ENCODE data around the gene NCOA7. TPM values are rescaled to one million over a fixed set of nuclear protein-coding genes. Genes with fewer than 3 reads are reported as not detected.

The NCOA7 gene
- total RNA-seq, 1 experiment from 2014 or later = 14.4 TPM

DNA sequence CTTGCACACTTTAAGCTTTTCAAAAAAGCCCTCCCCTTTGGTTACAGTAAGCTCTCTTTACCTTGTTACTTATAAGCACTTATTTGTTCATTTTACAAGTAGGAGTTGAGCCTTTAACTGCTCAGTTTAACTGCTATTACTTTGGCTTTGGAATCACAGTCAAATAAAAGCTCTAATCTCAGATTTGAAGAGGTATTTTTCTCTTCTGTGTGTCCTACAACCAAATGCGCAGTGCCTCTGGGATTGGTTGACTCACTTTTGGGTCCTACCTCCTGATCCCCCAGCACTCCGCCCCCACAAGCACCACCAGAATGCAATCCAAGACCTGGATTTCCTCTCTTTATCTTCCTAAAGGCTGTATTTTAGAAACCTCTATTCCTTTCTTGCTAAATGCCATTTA, 2.5 kb downstream of the NCOA7 start:
- Mint-ChIP-seq H3K27ac (no peak overlapping the region), H3K9me3 (no peaks in the 10 kb centered on the region), H3K4me1 (peaks cover 34% of the 10 kb centered on the region), H3K27me3 (ENCODE audit: low read depth) (no peaks in the 10 kb centered on the region), H3K36me3 (no peaks in the 10 kb centered on the region), H3K4me3 (peak overlapping the region; percentile 20; the same call in 1 of the 2 replicates)
- no peak for TF ChIP-seq ZNF138 (CRISPR knock-in tag; conservative IDR thresholded peaks at IDR 0.05)
- TF ChIP-seq CDX4 (CRISPR knock-in tag; IDR thresholded peaks at IDR 0.05; ENCODE audit: borderline replicate concordance) = no peak
- TF ChIP-seq, protein P1, sequence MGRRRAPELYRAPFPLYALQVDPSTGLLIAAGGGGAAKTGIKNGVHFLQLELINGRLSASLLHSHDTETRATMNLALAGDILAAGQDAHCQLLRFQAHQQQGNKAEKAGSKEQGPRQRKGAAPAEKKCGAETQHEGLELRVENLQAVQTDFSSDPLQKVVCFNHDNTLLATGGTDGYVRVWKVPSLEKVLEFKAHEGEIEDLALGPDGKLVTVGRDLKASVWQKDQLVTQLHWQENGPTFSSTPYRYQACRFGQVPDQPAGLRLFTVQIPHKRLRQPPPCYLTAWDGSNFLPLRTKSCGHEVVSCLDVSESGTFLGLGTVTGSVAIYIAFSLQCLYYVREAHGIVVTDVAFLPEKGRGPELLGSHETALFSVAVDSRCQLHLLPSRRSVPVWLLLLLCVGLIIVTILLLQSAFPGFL (CRISPR knock-in tag; IDR thresholded peaks at IDR 0.05; ENCODE audit: borderline replicate concordance) = no peak
- no peak for TF ChIP-seq RORB (CRISPR knock-in tag; IDR thresholded peaks at IDR 0.05)
- TF ChIP-seq, protein P2, sequence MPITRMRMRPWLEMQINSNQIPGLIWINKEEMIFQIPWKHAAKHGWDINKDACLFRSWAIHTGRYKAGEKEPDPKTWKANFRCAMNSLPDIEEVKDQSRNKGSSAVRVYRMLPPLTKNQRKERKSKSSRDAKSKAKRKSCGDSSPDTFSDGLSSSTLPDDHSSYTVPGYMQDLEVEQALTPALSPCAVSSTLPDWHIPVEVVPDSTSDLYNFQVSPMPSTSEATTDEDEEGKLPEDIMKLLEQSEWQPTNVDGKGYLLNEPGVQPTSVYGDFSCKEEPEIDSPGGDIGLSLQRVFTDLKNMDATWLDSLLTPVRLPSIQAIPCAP (CRISPR knock-in tag; IDR thresholded peaks at IDR 0.05) = no peak
- TF ChIP-seq, protein P3, sequence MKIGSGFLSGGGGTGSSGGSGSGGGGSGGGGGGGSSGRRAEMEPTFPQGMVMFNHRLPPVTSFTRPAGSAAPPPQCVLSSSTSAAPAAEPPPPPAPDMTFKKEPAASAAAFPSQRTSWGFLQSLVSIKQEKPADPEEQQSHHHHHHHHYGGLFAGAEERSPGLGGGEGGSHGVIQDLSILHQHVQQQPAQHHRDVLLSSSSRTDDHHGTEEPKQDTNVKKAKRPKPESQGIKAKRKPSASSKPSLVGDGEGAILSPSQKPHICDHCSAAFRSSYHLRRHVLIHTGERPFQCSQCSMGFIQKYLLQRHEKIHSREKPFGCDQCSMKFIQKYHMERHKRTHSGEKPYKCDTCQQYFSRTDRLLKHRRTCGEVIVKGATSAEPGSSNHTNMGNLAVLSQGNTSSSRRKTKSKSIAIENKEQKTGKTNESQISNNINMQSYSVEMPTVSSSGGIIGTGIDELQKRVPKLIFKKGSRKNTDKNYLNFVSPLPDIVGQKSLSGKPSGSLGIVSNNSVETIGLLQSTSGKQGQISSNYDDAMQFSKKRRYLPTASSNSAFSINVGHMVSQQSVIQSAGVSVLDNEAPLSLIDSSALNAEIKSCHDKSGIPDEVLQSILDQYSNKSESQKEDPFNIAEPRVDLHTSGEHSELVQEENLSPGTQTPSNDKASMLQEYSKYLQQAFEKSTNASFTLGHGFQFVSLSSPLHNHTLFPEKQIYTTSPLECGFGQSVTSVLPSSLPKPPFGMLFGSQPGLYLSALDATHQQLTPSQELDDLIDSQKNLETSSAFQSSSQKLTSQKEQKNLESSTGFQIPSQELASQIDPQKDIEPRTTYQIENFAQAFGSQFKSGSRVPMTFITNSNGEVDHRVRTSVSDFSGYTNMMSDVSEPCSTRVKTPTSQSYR (CRISPR knock-in tag; IDR thresholded peaks at IDR 0.05) = no peak
- no peak for TF ChIP-seq HMGA2 (CRISPR knock-in tag; IDR thresholded peaks at IDR 0.05)
- TF ChIP-seq TP53 (CRISPR knock-in tag; IDR thresholded peaks at IDR 0.05) = no peak
- TF ChIP-seq ZNF671 (CRISPR knock-in tag; IDR thresholded peaks at IDR 0.05) = no peak
- TF ChIP-seq, protein P4, sequence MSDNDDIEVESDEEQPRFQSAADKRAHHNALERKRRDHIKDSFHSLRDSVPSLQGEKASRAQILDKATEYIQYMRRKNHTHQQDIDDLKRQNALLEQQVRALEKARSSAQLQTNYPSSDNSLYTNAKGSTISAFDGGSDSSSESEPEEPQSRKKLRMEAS (CRISPR knock-in tag; IDR thresholded peaks at IDR 0.05) = no peak
- TF ChIP-seq RELA (CRISPR knock-in tag; IDR thresholded peaks at IDR 0.05; ENCODE audit: borderline replicate concordance) = no peak
- no peak for TF ChIP-seq NR2C2 (CRISPR knock-in tag; IDR thresholded peaks at IDR 0.05)
- TF ChIP-seq, protein P5, sequence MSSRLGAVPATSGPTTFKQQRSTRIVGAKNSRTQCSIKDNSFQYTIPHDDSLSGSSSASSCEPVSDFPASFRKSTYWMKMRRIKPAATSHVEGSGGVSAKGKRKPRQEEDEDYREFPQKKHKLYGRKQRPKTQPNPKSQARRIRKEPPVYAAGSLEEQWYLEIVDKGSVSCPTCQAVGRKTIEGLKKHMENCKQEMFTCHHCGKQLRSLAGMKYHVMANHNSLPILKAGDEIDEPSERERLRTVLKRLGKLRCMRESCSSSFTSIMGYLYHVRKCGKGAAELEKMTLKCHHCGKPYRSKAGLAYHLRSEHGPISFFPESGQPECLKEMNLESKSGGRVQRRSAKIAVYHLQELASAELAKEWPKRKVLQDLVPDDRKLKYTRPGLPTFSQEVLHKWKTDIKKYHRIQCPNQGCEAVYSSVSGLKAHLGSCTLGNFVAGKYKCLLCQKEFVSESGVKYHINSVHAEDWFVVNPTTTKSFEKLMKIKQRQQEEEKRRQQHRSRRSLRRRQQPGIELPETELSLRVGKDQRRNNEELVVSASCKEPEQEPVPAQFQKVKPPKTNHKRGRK (CRISPR knock-in tag; IDR thresholded peaks at IDR 0.05; ENCODE audit: borderline replicate concordance) = no peak
- ATAC-seq (peak; percentile 7; the same call in 1 of the 2 replicates), DNase-seq (ENCODE audit: low spot score) (no peak)
- ChIA-PET POLR2A (no interaction called here), CTCF (interaction anchor here (1.2 kb wide), 1 partner anchor 96 kb away, joined by 3 read pairs; no protein-coding TSS in a partner anchor)

DNA sequence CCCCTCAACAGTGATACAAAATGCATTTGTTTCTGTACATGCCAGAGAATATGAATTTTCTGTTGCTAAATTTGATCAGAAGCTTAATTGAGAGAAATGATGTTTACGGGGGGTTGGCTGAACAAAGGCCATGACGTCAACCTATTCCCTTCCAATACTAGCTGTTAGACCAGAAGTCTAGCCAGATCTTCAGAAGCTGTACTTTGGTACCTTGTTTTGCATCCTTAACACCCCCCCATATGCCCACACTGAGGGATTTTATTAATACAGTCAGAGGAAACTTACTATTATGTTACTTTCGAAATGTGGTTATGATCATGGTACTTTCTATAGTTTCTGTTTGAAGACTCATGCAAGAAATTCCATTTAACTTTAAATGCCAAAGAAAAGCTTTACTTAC, 3.1 kb downstream of the NCOA7 start:
- ChIA-PET POLR2A (no interaction called here), CTCF (interaction anchor here (1.2 kb wide), 1 partner anchor 95 kb away, joined by 3 read pairs; no protein-coding TSS in a partner anchor)
- Mint-ChIP-seq H3K27ac (no peak overlapping the region), H3K9me3 (no peaks in the 10 kb centered on the region), H3K36me3 (no peaks in the 10 kb centered on the region), H3K4me1 (peaks cover 32% of the 10 kb centered on the region), H3K27me3 (ENCODE audit: low read depth) (no peaks in the 10 kb centered on the region), H3K4me3 (no peak overlapping the region)
- no peak for ATAC-seq
- TF ChIP-seq TP53 (CRISPR knock-in tag; IDR thresholded peaks at IDR 0.05) (no peak), ATF1 (CRISPR knock-in tag; IDR thresholded peaks at IDR 0.05) (no peak), GTF2I (CRISPR knock-in tag; conservative IDR thresholded peaks at IDR 0.05) (no peak), TCF7 (CRISPR knock-in tag; IDR thresholded peaks at IDR 0.05; ENCODE audit: low read depth) (no peak), MYBL2 (CRISPR knock-in tag; IDR thresholded peaks at IDR 0.05) (no peak)
- TF ChIP-seq, protein P6, sequence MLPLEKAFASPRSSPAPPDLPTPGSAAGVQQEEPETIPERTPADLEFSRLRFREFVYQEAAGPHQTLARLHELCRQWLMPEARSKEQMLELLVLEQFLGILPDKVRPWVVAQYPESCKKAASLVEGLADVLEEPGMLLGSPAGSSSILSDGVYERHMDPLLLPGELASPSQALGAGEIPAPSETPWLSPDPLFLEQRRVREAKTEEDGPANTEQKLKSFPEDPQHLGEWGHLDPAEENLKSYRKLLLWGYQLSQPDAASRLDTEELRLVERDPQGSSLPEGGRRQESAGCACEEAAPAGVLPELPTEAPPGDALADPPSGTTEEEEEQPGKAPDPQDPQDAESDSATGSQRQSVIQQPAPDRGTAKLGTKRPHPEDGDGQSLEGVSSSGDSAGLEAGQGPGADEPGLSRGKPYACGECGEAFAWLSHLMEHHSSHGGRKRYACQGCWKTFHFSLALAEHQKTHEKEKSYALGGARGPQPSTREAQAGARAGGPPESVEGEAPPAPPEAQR (CRISPR knock-in tag; IDR thresholded peaks at IDR 0.05) = no peak
- TF ChIP-seq, protein P5 (CRISPR knock-in tag; IDR thresholded peaks at IDR 0.05; ENCODE audit: borderline replicate concordance) = no peak
- DNase-seq (ENCODE audit: low spot score) = no peak
